SKM-1 (cell line): ENCODE data around the gene DST.
"Not testable (repeated sequence)": the region's sequence is repeated elsewhere in the genome, so short reads cannot be mapped to it uniquely, and the experiment has no call there.

ENCODE experiments used
- DNase-seq: peaks from one replicate; lab custom pipeline; 2025; ENCODE audit not compliant: unreplicated experiment; lab: John Stamatoyannopoulos, UW

Gene DST

GRCh38 chr6:56518995-56519767 lies 123.5 kb downstream of the DST start:
- no peak for DNase-seq

- DNase-seq: no peak
Observed at GRCh38 chr6:56517155-56517745, 125.4 kb downstream of the DST start.

DNA sequence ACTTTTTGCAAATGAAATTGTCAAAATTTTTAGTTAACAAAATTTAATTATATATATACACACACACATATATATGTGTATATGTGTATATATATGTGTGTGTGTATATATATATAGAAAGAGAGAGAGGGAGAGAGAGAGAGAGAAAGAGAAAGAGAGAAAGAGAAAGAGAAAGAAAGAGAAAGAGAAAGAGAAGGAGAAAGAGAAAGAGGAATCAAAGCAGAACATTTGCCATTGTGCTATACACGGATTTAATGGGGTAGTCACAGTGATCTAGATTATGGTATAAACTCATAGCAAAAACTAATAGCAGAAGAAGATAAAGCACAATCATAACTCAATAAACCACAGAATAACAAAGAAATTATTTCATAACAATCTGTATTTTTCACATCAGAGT lies 126.7 kb downstream of the DST start:
- DNase-seq: no peak

- no peak for DNase-seq
Observed at GRCh38 chr6:56515081-56515905, 127.4 kb downstream of the DST start.

DNA sequence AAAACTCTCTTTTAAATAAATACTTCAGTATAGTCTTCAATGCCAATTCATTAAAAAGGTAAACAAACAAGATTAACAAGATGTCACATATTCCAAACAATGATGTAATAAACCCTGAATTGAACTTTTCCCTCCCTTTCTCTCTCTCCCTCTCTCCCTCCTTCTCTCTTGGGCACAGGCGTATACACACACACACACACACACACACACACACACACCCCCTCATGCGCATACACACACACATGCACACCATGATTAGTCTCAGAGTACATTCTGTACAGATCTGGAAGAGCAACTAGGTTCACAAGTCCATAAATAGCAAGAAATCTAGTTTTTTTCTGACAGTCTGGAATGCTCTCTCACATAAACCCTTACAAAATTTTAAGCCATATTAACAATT lies 128.3 kb downstream of the DST start:
- no peak for DNase-seq

DNA sequence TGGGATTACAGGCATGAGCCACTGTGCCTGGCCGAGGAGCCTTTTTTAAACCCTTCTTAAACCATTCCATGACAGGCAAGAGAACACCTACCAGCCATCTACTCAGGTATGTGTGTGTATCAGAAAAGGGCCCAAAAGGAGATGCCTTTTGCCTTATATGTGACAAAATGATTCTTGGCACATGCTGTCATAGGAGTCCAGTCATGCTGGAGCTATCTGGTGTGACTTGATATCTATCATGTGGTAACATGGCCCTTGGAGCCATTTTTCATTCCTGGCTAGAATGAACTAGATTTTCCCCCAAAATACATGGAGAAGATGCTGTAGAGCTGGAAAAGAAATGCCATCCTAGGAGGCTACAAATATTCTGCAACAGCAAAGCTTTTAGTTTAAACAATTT lies 129.1 kb downstream of the DST start:
- DNase-seq: no peak

- no peak for DNase-seq
Observed at GRCh38 chr6:56511591-56511990, 131.1 kb downstream of the DST start.

DNA sequence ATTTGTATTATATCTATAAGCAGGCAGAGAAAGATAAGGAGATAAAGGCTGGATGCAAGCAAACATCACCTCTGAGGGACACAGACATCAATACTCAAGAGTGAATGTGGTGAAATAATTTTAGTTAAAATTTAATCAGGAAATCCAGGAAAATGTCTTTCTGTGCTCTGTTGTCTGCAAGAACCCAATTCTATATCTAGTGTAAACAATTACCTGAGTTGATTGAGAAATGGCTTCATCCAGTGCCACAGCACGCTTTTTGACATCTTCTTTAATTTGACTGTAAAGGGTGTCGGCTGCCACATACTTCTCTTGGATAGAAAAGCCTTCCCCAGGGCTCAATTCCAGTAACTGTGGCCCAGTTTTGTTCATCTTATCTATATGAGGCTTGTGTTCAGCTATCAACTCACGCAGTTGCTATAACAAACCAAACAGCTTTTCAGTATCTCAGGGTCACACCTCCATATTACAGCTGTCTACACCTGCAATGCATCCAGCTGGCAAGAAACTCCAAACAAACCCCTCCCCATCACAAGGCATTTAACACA lies 131.6 kb downstream of the DST start:
- DNase-seq: no peak

DNA sequence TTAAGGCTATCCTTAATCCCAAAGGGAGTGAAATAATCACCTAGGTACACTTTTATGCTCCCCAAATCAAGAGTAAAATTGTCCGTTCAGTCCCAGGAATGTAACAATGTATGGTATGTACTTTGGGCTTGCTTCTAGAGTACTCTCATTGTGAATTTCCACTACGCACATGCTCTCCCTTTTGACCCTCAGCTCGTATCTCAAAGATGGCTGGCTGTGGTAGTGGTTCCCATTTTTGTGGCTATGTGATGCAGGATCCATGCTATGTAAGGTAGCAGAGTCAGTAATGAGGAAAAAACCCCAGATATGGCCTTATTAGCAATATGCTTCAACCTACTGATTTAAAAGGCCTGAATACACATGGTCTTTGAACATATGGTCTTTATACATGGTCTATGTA lies 133.7 kb downstream of the DST start:
- DNase-seq: no peak

DNA sequence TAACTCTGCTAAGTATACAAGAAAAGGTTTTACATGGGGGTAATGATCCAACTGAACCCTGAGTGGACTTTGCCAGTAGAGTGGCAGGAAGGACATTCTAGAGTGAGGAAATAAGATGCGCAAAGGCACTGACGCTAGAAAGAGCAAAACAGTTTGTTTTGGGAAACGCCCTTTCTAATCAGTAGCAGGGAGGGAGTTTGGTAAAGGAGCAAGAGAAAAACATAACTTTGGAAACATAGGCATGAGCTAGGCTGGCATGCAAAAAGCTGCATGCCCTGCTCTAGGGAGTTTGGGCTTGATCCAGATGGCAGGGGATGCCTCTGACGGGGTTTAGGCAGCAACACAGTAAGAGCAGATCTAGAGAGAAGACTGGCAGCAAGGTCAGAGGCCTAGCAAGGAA lies 135.2 kb downstream of the DST start:
- DNase-seq: no peak

- no peak for DNase-seq
Observed at GRCh38 chr6:56505512-56506260, 137.0 kb downstream of the DST start.

- no peak for DNase-seq
Observed at GRCh38 chr6:56501993-56502392, 140.7 kb downstream of the DST start.

- no peak for DNase-seq
Observed at GRCh38 chr6:56499095-56499494, 143.6 kb downstream of the DST start.

- no peak for DNase-seq
Observed at GRCh38 chr6:56497691-56498090, 145.0 kb downstream of the DST start.

DNA sequence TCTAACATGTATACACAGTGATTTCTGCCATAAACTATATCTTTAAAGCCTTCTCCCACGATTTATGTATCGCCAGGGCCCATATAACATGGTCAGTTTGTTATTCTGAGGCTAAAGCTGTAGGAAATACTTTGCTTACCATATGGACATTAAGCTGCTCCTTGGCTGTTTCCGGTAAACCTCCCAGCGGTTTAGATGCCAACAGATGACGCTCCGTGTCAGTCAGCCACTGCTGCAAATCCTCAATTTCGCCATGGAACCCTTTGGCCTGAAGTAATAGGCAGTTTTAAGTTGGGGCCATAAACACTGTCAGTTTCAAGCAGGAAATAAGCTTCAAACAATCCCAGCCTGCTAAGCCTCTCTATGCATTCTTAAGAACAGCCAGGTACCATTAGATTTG lies 145.4 kb downstream of the DST start:
- DNase-seq: no peak

GRCh38 chr6:56496650-56497049 lies 146.0 kb downstream of the DST start:
- not testable (repeated sequence) for DNase-seq

GRCh38 chr6:56495654-56496053 lies 147.0 kb downstream of the DST start:
- DNase-seq: no peak

GRCh38 chr6:56491606-56492328 lies 150.9 kb downstream of the DST start:
- DNase-seq: no peak

- no peak for DNase-seq
Observed at GRCh38 chr6:56490993-56491392, 151.7 kb downstream of the DST start.

DNA sequence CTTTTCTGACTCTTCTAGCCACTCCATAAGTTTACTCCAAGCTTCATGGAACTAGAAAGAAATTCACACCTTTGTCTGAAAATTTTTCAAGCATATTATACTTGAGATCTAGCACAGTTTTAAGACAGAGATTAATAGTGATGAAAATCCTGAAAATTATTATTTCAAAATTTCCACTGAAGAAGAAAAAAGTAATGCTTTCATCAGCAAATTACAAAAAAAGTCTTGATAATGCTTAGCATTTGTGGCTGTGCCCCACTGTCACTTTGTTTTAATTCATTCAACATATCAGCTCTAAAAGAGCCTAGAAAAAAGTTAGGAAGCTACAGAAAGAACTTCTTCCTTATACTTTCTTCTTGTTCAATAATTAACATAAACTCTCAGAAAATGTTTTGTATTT lies 153.1 kb downstream of the DST start:
- DNase-seq: no peak
